ENCODE data around the gene RUSC1. TPM values are rescaled to one million over a fixed set of nuclear protein-coding genes. Genes with fewer than 3 reads are reported as not detected.

RUSC1 gene
- polyA plus RNA-seq, 1 of the 3 experiments (the other 2 are of a cell fraction): 49.9 TPM

GRCh38 chr1:155279268-155279667 is 41.4 kb upstream of the RUSC1 start:
- Histone ChIP-seq H3F3A (replicated peaks; ENCODE audit: insufficient read depth) (peaks cover 18% of the 10 kb centered on the region), H3K9me2 (no peaks in the 10 kb centered on the region), H3K27me3 (ENCODE audit: insufficient read depth) (no peaks in the 10 kb centered on the region), H3K4me3 (ENCODE audit: low read depth in 2 of 2, low read length in 1 of 2) (no peak overlapping the region), H2AFZ (ENCODE audit: low read depth) (no peak overlapping the region), H3K4me2 (no peak overlapping the region), H3K36me3 (replicated peaks in 1 of 2; ENCODE audit: control insufficient read depth in 1 of 2, insufficient read depth in 2 of 2, low read length in 1 of 2) (no peaks in the 10 kb centered on the region), H3K4me1 (ENCODE audit: control insufficient read depth in 1 of 2, insufficient read depth in 2 of 2, low read depth in 1 of 2, low read length in 1 of 2) (peaks cover 5 to 16% of the 10 kb centered on the region in 2 experiments; a peak in 1 of 4 replicates), H3K27ac (ENCODE audit: low read depth in 2 of 2, low read length in 1 of 2) (no peak overlapping the region), H3K9me3 (no peaks in the 10 kb centered on the region), H3K79me2 (ENCODE audit: insufficient read depth) (no peaks in the 10 kb centered on the region), H4K20me1 (ENCODE audit: insufficient read depth) (peaks cover 4% of the 10 kb centered on the region; the same call in 1 of the 2 replicates), H3K9ac (no peak overlapping the region)
- 95% methylated on average over 2 of the region's 2 CpGs for WGBS (ENCODE audit: low lambda C conversion rate)
- TF ChIP-seq ZBTB33 (IDR thresholded peaks at IDR 0.05; ENCODE audit: borderline replicate concordance, low read depth) (no peak), GATA2 (CRISPR knock-in tag; IDR thresholded peaks at IDR 0.05) (no peak), RCOR1 (IDR thresholded peaks at IDR 0.05; ENCODE audit: low read length) (no peak)
- CTCF ChIA-PET: interaction anchor here (0.9 to 4.7 kb wide), 10 partner anchors 13 to 72 kb away, joined by 3 to 27 read pairs (median 6); partner anchors contain the start of genes PKLR, RUSC1 and THBS3
- DNase-seq: no peak
- POLR2A ChIA-PET: no interaction called here

- ChIA-PET CTCF (interaction anchor here (1.1 to 4.7 kb wide), 3 partner anchors 25 to 41 kb away, joined by 3 to 27 read pairs (median 9); no protein-coding TSS in a partner anchor), POLR2A (no interaction called here)
- no peaks in the 10 kb centered on the region for H3K27me3 ChIP-seq (ENCODE audit: insufficient read depth)
- H3K9ac ChIP-seq: no peak overlapping the region
- H3K4me2 ChIP-seq: no peak overlapping the region
- WGBS (ENCODE audit: low lambda C conversion rate): 96% methylated on average over 29 of the region's 29 CpGs
- no peak for DNase-seq
- no peak overlapping the region for H3K27ac ChIP-seq (ENCODE audit: low read depth in 2 of 2, low read length in 1 of 2)
- H3K4me1 ChIP-seq (ENCODE audit: control insufficient read depth in 1 of 2, insufficient read depth in 2 of 2, low read depth in 1 of 2, low read length in 1 of 2): peaks cover 5 to 14% of the 10 kb centered on the region in 2 experiments; a peak in 1 of 4 replicates
- no peaks in the 10 kb centered on the region for H3K79me2 ChIP-seq (ENCODE audit: insufficient read depth)
- H3K4me3 ChIP-seq (ENCODE audit: low read depth in 2 of 2, low read length in 1 of 2): no peak overlapping the region
- H3K9me3 ChIP-seq: no peaks in the 10 kb centered on the region
- no peak overlapping the region for H2AFZ ChIP-seq (ENCODE audit: low read depth)
- peaks cover 4% of the 10 kb centered on the region; the same call in 1 of the 2 replicates for H4K20me1 ChIP-seq (ENCODE audit: insufficient read depth)
- H3K36me3 ChIP-seq (replicated peaks in 1 of 2; ENCODE audit: control insufficient read depth in 1 of 2, insufficient read depth in 2 of 2, low read length in 1 of 2): no peaks in the 10 kb centered on the region
- peaks cover 6% of the 10 kb centered on the region for H3F3A ChIP-seq (replicated peaks; ENCODE audit: insufficient read depth)
- H3K9me2 ChIP-seq: no peaks in the 10 kb centered on the region
- TF ChIP-seq TEAD4 (IDR thresholded peaks at IDR 0.05; ENCODE audit: borderline replicate concordance, insufficient read depth) (no peak), MEF2A (IDR thresholded peaks at IDR 0.05; ENCODE audit: borderline replicate concordance, low read depth) (no peak), USF2 (IDR thresholded peaks at IDR 0.05; ENCODE audit: borderline replicate concordance, low read depth, low read length) (no peak), REST (IDR thresholded peaks at IDR 0.05; ENCODE audit: low read depth, low read length) (no peak), RCOR1 (IDR thresholded peaks at IDR 0.05; ENCODE audit: low read length) (no peak), TCF12 (IDR thresholded peaks at IDR 0.05) (no peak), SIN3A (IDR thresholded peaks at IDR 0.05; ENCODE audit: borderline replicate concordance, low read depth, low read length) (no peak), CTCF (IDR thresholded peaks at IDR 0.05) (no peak), TAF1 (IDR thresholded peaks at IDR 0.05; ENCODE audit: borderline replicate concordance, low read depth, low read length) (no peak), SMC3 (IDR thresholded peaks at IDR 0.05; ENCODE audit: low read depth, low read length) (no peak), RXRA (IDR thresholded peaks at IDR 0.05; ENCODE audit: borderline replicate concordance, low read depth) (no peak), ZBTB33 (IDR thresholded peaks at IDR 0.05; ENCODE audit: borderline replicate concordance, low read depth) (no peak), JUND (IDR thresholded peaks at IDR 0.05) (no peak), NFIC (IDR thresholded peaks at IDR 0.05; ENCODE audit: borderline replicate concordance) (no peak)
These were observed 38.1 kb upstream of the RUSC1 start for GRCh38 chr1:155282488-155283091.

Measured in SK-N-SH (cell line).